GM12878 (cell line): ENCODE results near the gene ATOSA. TPM values are rescaled to one million over a fixed set of nuclear protein-coding genes. Genes with fewer than 3 reads are reported as not detected.
A peak's percentile ranks its signal among the peaks of the same experiment; 100 is the strongest.

Experiments
- ATAC-seq: fragments of 200-7000 bp; cut with Tn5 transposase; 3 replicates; pipeline ENCODE4 v1.9.1; 2020; ENCODE audit warnings: mild to moderate bottlenecking, moderate library complexity
- BruUV-seq: library from RNA; stranded (reverse); fragments of 400-500 nt; replicated peaks from 2 replicates; lab custom pipeline; 2021; lab: Mats Ljungman, UMichigan
- CTCF ChIA-PET: fragments of 300-600 bp; sonication (Branson Sonifier 250); formaldehyde crosslinking; extraction: SDS; loops from one replicate; lab custom pipeline; 2021; ENCODE audit warnings: inconsistent platforms; lab: Yijun Ruan, JAX
- POLR2A ChIA-PET: fragments of 350-600 bp; formaldehyde crosslinking; extraction: SDS; loops from one replicate; lab custom pipeline; 2021; ENCODE audit warnings: inconsistent platforms; lab: Charles Lee
- RAD21 ChIA-PET: fragments of 300-600 bp; sonication (Branson Sonifier 250); formaldehyde crosslinking; loops from one replicate; lab custom pipeline; 2023; ENCODE audit warnings: antibody characterized with exemption; ENCODE audit not compliant: unreplicated experiment; lab: Charles Lee
- SMC1A ChIA-PET: fragments of 300-600 bp; sonication (Branson Sonifier 250); formaldehyde crosslinking; loops from one replicate; lab custom pipeline; 2023; ENCODE audit not compliant: unreplicated experiment, uncharacterized antibody; lab: Charles Lee
- DNase-seq: peaks from one replicate; pipeline ENCODE4 v3.0.0-alpha.2; 2011; ENCODE audit warnings: low read depth, low spot score
- FAIRE-seq: peaks from 3 replicates; lab custom pipeline; 2011; peaks lifted over from hg19 to GRCh38; lab: Jason Lieb, UNC
- H2AFZ ChIP-seq: 2 replicates; pipeline ENCODE4 v1.6.0; 2011; ENCODE audit warnings: low read depth, low read length, control low read depth; ENCODE audit not compliant: control insufficient read depth
- H3K27ac ChIP-seq: 2 replicates; pipeline ENCODE4 v1.5.1; 2011; ENCODE audit warnings: control low read depth; ENCODE audit not compliant: control insufficient read depth, insufficient read depth
- H3K27me3 ChIP-seq, 2 experiments: replicated peaks in 1 of 2; 2 replicates each; pipeline versions ENCODE4 v1.6.0 to v1.6.1; 2011; ENCODE audit warnings: low read length in 1 of 2; ENCODE audit not compliant: control insufficient read depth in 2 of 2, insufficient read depth in 2 of 2
- H3K36me3 ChIP-seq, 2 experiments: 2 replicates each; pipeline ENCODE4 v1.5.1; 2011; ENCODE audit warnings: low read length in 1 of 2; ENCODE audit not compliant: control insufficient read depth in 2 of 2, insufficient read depth in 2 of 2
- H3K4me1 ChIP-seq: 2 replicates; pipeline ENCODE4 v1.6.1; 2011; ENCODE audit warnings: mild to moderate bottlenecking, low read length, moderate library complexity, mixed read lengths; ENCODE audit not compliant: control insufficient read depth, insufficient read depth
- H3K4me2 ChIP-seq: 2 replicates; pipeline ENCODE4 v1.6.0; 2011; ENCODE audit warnings: control low read depth; ENCODE audit not compliant: control insufficient read depth, insufficient read depth
- H3K4me3 ChIP-seq: fragments of 200-600 bp; sonication (generic); 2 replicates; pipeline ENCODE4 v1.5.1; 2016
- H3K79me2 ChIP-seq: 2 replicates; pipeline ENCODE4 v1.6.0; 2011; ENCODE audit warnings: low read length; ENCODE audit not compliant: control insufficient read depth, insufficient read depth
- H3K9ac ChIP-seq: 2 replicates; pipeline ENCODE4 v1.8.0; 2011; ENCODE audit warnings: low read length, control low read depth, mixed read lengths; ENCODE audit not compliant: control insufficient read depth, insufficient read depth
- H3K9me3 ChIP-seq: replicated peaks from 3 replicates; pipeline ENCODE4 v1.5.1; 2011; ENCODE audit warnings: mild to moderate bottlenecking, low read length; ENCODE audit not compliant: control insufficient read depth, insufficient read depth
- H4K20me1 ChIP-seq: 2 replicates; pipeline ENCODE4 v1.6.0; 2011; ENCODE audit not compliant: control insufficient read depth, insufficient read depth
- DPF2 ChIP-seq: fragments of 450-650 bp; IDR thresholded peaks from 2 replicates; pipeline ENCODE4 v1.6.1; 2017; ENCODE audit warnings: mild to moderate bottlenecking
- KLF5 ChIP-seq: fragments of 450-650 bp; IDR thresholded peaks from 2 replicates; pipeline ENCODE4 v1.6.1; 2014; ENCODE audit warnings: mild to moderate bottlenecking; ENCODE audit not compliant: partially characterized antibody
- NFYA ChIP-seq: IDR thresholded peaks from 2 replicates; pipeline ENCODE4 v1.6.1; 2011; ENCODE audit warnings: low read depth, mild to moderate bottlenecking, low read length, improper control_type of control experiment, borderline replicate concordance
- SPI1 ChIP-seq: IDR thresholded peaks from 2 replicates; pipeline ENCODE4 v1.6.1; 2011; ENCODE audit warnings: low read depth, mild to moderate bottlenecking, low read length, moderate library complexity, borderline replicate concordance; ENCODE audit not compliant: insufficient read depth
- SREBF2 ChIP-seq: IDR thresholded peaks from 2 replicates; pipeline ENCODE4 v1.6.1; 2012; ENCODE audit warnings: mild to moderate bottlenecking, low read length
- ZBTB4 ChIP-seq: fragments of 450-650 bp; formaldehyde crosslinking; IDR thresholded peaks from 2 replicates; pipeline ENCODE4 v1.4.0; 2022; ENCODE audit warnings: mild to moderate bottlenecking, moderate library complexity
- ZNF24 ChIP-seq: fragments of 450-650 bp; IDR thresholded peaks from 2 replicates; pipeline ENCODE4 v1.6.1; 2017; ENCODE audit warnings: antibody characterized with exemption, mild to moderate bottlenecking
- ZNF384 ChIP-seq: IDR thresholded peaks from 2 replicates; pipeline ENCODE4 v1.6.1; 2012; ENCODE audit warnings: low read depth, mild to moderate bottlenecking, low read length, improper control_type of control experiment, borderline replicate concordance
- ZZZ3 ChIP-seq: IDR thresholded peaks from 2 replicates; pipeline ENCODE4 v1.6.1; 2011; ENCODE audit warnings: low read depth; ENCODE audit not compliant: control insufficient read depth, insufficient read length
- WGBS: methylation state at CpG from one replicate; pipeline ENCODE4 v1.1.6; 2016; ENCODE audit warnings: low lambda C conversion rate; ENCODE audit not compliant: insufficient replicate concordance, insufficient coverage; ENCODE audit errors: missing lambda C conversion rate; 5-methylcytosine and 5-hydroxymethylcytosine counted together
- in situ Hi-C: fragments of 300-500 bp; cut with MboI; formaldehyde crosslinking; loops from 9 replicates; pipeline ENCODE4 v1.14.3; 2018; ENCODE audit warnings: mixed read lengths
- intact Hi-C: fragments of 100-400 bp; cut with micrococcal nuclease; formaldehyde crosslinking; loops from one replicate; pipeline ENCODE4 v1.14.2; 2022; ENCODE audit not compliant: unreplicated experiment
- polyA plus RNA-seq, 11 experiments: library from polyadenylated mRNA; depleted of rRNA in 4 of 11; unstranded in 6 of 11; stranded (reverse) in 5 of 11; fragments of >200 nt; fragmentation: Nextera tagmentation in 4 of 11; fragmentation: Illumina TruSeq in 1 of 11; extraction: Ambion mirVana in 4 of 11; extraction: Trizol in 1 of 11; gene quantifications; 1 replicate in 1 of 11; 2 replicates in 10 of 11; pipeline versions ENCODE4 v1.2.1 to v1.2.3, GENCODE V29; 2011 to 2016; ENCODE audit warnings: inconsistent platforms in 2 of 11, missing spikeins in 2 of 11, low read depth in 1 of 11
- total RNA-seq, 4 experiments: library from RNA; depleted of rRNA in 3 of 4; stranded (reverse); fragments of >200 nt in 3 of 4; fragmentation: Illumina TruSeq in 1 of 4; extraction: Trizol in 1 of 4; gene quantifications; 2 replicates each; pipeline versions ENCODE4 v1.2.1 to v1.2.3, GENCODE V29; 2013 to 2021

ATOSA gene
- total and polyA plus RNA-seq, 10 of the 15 experiments (the other 5 are each of a cell fraction or from before 2014, with no cell fraction given), result 6.8 to 24.3 (median 14.6) TPM

- ATAC-seq, result no peak
These were observed 26.9 kb downstream of the ATOSA start for GRCh38 chr15:52652286-52652685.

More at GRCh38 chr15:52652286-52652685, 26.9 kb downstream of the ATOSA start:
- no TSS peak for BruUV-seq
- Histone ChIP-seq H3K4me1 (no peaks in the 10 kb centered on the region), H3K4me3 (no peak overlapping the region), H2AFZ (no peak overlapping the region), H3K9me3 (no peaks in the 10 kb centered on the region), H4K20me1 (no peaks in the 10 kb centered on the region), H3K27me3 (no peaks in the 10 kb centered on the region), H3K9ac (no peak overlapping the region), H3K79me2 (no peaks in the 10 kb centered on the region), H3K27ac (no peak overlapping the region), H3K4me2 (no peak overlapping the region), H3K36me3 (peaks cover 0 to 13% of the 10 kb centered on the region in 2 experiments; a peak in 1 of 4 replicates)
- intact Hi-C loops (no loop called here), in situ Hi-C loops (no loop called here)
- RAD21 ChIA-PET, result no interaction called here
- FAIRE-seq (peak; percentile 18), DNase-seq (no peak)
- POLR2A ChIA-PET, result interaction anchor here (1.0 kb wide), 1 partner anchor 12 kb away, joined by 3 read pairs; no protein-coding TSS in a partner anchor
- CTCF ChIA-PET, result interaction anchor here (1.2 kb wide), 1 partner anchor 128 kb away, joined by 3 read pairs; no protein-coding TSS in a partner anchor
- SMC1A ChIA-PET, result interaction anchor here (0.7 to 2.1 kb wide), 4 partner anchors 11 to 378 kb away, joined by 3 to 4 read pairs (median 3); no protein-coding TSS in a partner anchor
- 100% methylated on average over 1 of the region's 1 CpG for WGBS
- TF ChIP-seq SPI1, result no peak
- TF ChIP-seq ZNF24, result no peak
- TF ChIP-seq SREBF2, result no peak
- TF ChIP-seq ZBTB4 (CRISPR knock-in tag), result no peak
- no peak for TF ChIP-seq KLF5
- TF ChIP-seq ZZZ3, result no peak
- no peak for TF ChIP-seq DPF2
- TF ChIP-seq NFYA, result no peak
- TF ChIP-seq ZNF384, result no peak
